Measurements from ENCODE around the gene TBC1D8. TPM values are rescaled to one million over a fixed set of nuclear protein-coding genes. Genes with fewer than 3 reads are reported as not detected.

TBC1D8 gene
- total and polyA plus RNA-seq, 7 donors = 8.7 to 163 (median 50.4) TPM

DNA sequence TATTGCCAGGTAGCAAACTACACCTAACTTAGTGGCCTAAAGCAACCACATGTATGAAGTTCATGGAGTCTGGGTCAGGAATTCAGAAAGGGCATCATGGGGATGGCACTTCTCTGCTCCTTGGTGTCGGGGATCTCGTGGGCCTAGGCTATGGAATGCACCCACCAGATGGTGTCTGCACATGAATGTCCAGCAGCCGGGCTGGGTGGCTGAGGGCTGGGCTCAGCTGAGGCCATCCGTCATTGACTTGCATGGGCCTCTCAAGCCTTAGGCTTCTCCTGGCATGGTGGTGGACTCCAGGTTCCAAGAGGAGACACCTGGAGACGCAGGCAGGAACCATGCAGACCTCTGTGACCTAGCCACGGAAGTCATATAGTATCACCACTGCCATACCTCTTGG, 175.1 kb downstream of the TBC1D8 start:
- Histone ChIP-seq H3K27ac (no peak overlapping the region), H3K4me1 (no peaks in the 10 kb centered on the region), H3K36me3 (ENCODE audit: insufficient read depth in 1 of 2, low read depth in 1 of 2) (peaks cover 0 to 69% of the 10 kb centered on the region in 2 donors), H3K27me3 (ENCODE audit: insufficient read depth in 3 of 3, low read length in 2 of 3) (no peaks in the 10 kb centered on the region), H3K4me3 (no peak overlapping the region), H3K9me3 (no peaks in the 10 kb centered on the region)
- intact Hi-C loops (cut with DNase I) = no loop called here
- DNase-seq (no peak), ATAC-seq (no peak)
- 81 to 96% (median 82%) methylated on average over 6 of the region's 6 CpGs for WGBS, 3 donors
- TF ChIP-seq, protein P1, sequence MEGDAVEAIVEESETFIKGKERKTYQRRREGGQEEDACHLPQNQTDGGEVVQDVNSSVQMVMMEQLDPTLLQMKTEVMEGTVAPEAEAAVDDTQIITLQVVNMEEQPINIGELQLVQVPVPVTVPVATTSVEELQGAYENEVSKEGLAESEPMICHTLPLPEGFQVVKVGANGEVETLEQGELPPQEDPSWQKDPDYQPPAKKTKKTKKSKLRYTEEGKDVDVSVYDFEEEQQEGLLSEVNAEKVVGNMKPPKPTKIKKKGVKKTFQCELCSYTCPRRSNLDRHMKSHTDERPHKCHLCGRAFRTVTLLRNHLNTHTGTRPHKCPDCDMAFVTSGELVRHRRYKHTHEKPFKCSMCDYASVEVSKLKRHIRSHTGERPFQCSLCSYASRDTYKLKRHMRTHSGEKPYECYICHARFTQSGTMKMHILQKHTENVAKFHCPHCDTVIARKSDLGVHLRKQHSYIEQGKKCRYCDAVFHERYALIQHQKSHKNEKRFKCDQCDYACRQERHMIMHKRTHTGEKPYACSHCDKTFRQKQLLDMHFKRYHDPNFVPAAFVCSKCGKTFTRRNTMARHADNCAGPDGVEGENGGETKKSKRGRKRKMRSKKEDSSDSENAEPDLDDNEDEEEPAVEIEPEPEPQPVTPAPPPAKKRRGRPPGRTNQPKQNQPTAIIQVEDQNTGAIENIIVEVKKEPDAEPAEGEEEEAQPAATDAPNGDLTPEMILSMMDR (IDR thresholded peaks at IDR 0.05) = no peak

DNA sequence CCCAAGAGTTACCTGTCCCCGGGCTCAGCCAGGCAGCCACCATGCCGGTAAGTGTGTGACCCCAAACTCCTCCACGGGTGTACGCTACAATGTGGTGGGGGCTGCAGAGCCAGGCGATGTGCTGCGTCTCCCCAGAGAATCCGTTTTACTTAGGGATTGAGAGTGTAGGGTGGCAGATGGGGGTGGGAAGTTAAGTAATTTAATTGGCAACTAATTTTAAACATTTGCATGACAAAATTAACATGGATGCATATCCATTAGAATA, 175.7 kb downstream of the TBC1D8 start:
- TF ChIP-seq, protein P1 (IDR thresholded peaks at IDR 0.05) = no peak
- intact Hi-C loops (cut with DNase I) = no loop called here
- Histone ChIP-seq H3K36me3 (ENCODE audit: insufficient read depth in 1 of 2, low read depth in 1 of 2) (peaks cover 0 to 70% of the 10 kb centered on the region in 2 donors), H3K4me1 (no peaks in the 10 kb centered on the region), H3K27ac (no peak overlapping the region), H3K27me3 (ENCODE audit: insufficient read depth in 3 of 3, low read length in 2 of 3) (no peaks in the 10 kb centered on the region), H3K9me3 (no peaks in the 10 kb centered on the region), H3K4me3 (no peak overlapping the region)
- whole genome bisulfite sequencing, 3 donors = 93 to 97% (median 95%) methylated on average over 7 of the region's 7 CpGs
- DNase-seq (no peak), ATAC-seq (no peak)

DNA sequence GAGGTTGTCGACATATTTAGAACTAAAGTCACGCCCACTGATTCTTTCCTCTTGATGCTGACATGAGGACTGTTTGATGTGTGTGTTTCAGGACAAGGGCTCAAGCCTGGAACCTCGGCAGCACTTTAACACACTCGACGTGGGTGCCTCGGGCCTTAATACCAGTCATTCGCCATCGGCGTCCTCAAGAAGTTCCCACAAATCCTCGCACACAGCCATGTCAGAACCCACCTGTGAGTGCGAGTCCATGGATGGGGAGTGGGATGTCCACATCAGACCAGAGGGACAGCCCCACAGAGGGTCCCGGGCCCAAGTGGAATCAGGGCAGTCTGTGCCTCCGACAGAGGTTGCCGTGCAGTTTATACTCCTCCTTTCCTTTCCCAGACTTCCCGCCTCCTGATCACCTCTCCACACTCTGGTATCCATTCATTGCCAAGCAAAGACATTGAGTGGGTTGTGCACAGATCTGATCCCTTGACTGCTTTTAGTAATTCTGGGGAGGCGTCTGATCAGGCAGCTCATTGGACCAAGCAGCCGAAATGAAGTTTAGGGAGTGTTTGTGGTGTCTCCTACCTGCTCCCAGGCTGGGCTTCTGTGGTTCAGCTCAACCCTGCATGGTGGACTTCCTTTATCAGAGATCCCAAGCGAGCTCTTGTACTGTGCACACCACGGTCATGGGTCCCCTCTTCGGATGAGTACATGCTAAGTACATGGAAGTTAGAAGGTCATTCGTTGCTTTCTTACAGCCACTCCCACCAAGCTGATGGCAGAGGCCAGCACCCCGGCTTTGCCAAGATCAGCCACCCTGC, 176.3 kb downstream of the TBC1D8 start:
- no peak for ATAC-seq
- H3K4me3 ChIP-seq = no peak overlapping the region
- no peaks in the 10 kb centered on the region for H3K27me3 ChIP-seq (ENCODE audit: insufficient read depth in 3 of 3, low read length in 2 of 3)
- H3K9me3 ChIP-seq = no peaks in the 10 kb centered on the region
- no peaks in the 10 kb centered on the region for H3K4me1 ChIP-seq
- TF ChIP-seq, protein P1 (IDR thresholded peaks at IDR 0.05) = no peak
- 89 to 92% (median 90%) methylated on average over 22 of the region's 22 CpGs for WGBS, 3 donors
- no peak overlapping the region for H3K27ac ChIP-seq
- intact Hi-C loops (cut with DNase I) = no loop called here
- DNase-seq = no peak
- peaks cover 0 to 75% of the 10 kb centered on the region in 2 donors for H3K36me3 ChIP-seq (ENCODE audit: insufficient read depth in 1 of 2, low read depth in 1 of 2)

DNA sequence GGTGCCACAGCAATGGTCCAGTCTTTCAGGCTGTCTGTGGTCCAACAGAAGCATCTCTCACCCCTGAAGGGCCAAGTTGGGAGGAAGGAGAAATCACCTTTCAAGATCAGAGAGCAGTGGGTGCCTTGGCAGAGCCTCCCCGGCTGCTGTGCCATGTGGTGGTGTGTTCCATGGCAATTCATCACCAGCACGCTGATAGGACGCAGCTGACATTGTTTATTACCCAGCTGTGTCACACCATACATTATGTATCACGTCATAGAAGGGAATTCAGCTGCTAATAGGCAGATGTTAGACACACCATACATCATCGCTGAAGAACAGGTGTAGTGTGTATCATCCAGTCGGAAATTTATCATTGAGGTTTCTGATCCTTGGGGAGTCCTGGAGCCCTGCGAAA, 178.7 kb downstream of the TBC1D8 start:
- Histone ChIP-seq H3K4me3 (no peak overlapping the region), H3K27me3 (ENCODE audit: insufficient read depth in 3 of 3, low read length in 2 of 3) (no peaks in the 10 kb centered on the region), H3K4me1 (no peaks in the 10 kb centered on the region), H3K27ac (no peak overlapping the region), H3K36me3 (ENCODE audit: insufficient read depth in 1 of 2, low read depth in 1 of 2) (peaks cover 0 to 81% of the 10 kb centered on the region in 2 donors), H3K9me3 (no peaks in the 10 kb centered on the region)
- DNase-seq (no peak), ATAC-seq (no peak)
- TF ChIP-seq, protein P1 (IDR thresholded peaks at IDR 0.05) = no peak
- WGBS, 3 donors = 68 to 75% (median 73%) methylated on average over 7 of the region's 7 CpGs
- intact Hi-C loops (cut with DNase I) = no loop called here

DNA sequence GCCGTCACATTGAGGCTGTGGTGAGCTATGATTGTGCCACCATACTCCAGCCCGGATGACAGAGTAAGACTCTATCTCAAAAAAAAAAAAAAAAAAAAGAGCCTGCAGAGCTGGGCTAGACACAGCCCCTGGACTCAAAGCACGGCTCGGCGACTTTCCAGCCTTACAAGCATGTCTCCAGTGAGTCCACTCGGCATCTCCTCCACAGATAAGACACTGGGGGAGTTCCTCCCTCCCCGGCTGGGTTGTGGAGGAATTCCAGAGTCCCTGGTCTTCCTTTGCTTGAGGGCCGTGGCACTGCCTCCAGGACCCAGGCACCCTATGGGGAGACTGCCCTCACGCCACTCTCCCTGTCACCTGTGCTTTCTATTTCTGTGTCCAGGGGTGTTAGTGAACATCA, 180.0 kb downstream of the TBC1D8 start:
- no peak overlapping the region for H3K27ac ChIP-seq
- no peak for DNase-seq
- intact Hi-C loops (cut with DNase I) = no loop called here
- WGBS, 3 donors = 90 to 92% (median 90%) methylated on average over 9 of the region's 9 CpGs
- peaks cover 0 to 70% of the 10 kb centered on the region in 2 donors for H3K36me3 ChIP-seq (ENCODE audit: insufficient read depth in 1 of 2, low read depth in 1 of 2)
- no peaks in the 10 kb centered on the region for H3K4me1 ChIP-seq
- H3K27me3 ChIP-seq (ENCODE audit: insufficient read depth in 3 of 3, low read length in 2 of 3) = no peaks in the 10 kb centered on the region
- H3K4me3 ChIP-seq = no peak overlapping the region
- ATAC-seq = peak in 1 of 4 donors; percentile 17
- H3K9me3 ChIP-seq = no peaks in the 10 kb centered on the region
- TF ChIP-seq, protein P1 (IDR thresholded peaks at IDR 0.05) = no peak

Data from psoas muscle (tissue), 8 donors.